K562 treated with DMSO at 1 percent for 12 hours (cell line): ENCODE measurements around the gene TCP11. TPM values are rescaled to one million over a fixed set of nuclear protein-coding genes. Genes with fewer than 3 reads are reported as not detected.

Experiments used
- total RNA-seq: library from RNA; unstranded; fragments of 300-600 nt; gene quantifications from 2 replicates; pipeline ENCODE4 v1.2.3, GENCODE V29; 2022; ENCODE audit not compliant: insufficient read depth

TCP11 gene
- total RNA-seq, result not detected in 2 replicates

GRCh38 chr6:35141007-35141655, at the start of gene TCP11:
TCP11 (minus strand) TSS chr6:35141339; CDS start chr6:35140870, 469 bp downstream.

Other genes with a start within 250 kb of the TCP11 start
- gene SCUBE3, start 72.6 kb upstream of the TCP11 start, total RNA-seq, result 0.15 TPM in 1 of 2 replicates, not detected in the other
- 16.2 and 33.0 TPM in 2 replicates for gene ZNF76, start 118.4 kb upstream of the TCP11 start, total RNA-seq
- 31.5 and 35.8 TPM in 2 replicates for gene DEF6, start 156.5 kb upstream of the TCP11 start, total RNA-seq
- gene PPARD, start 201.2 kb upstream of the TCP11 start, total RNA-seq, result 34.1 and 62.5 TPM in 2 replicates